ENCODE measurements around the gene KCNC1.

The KCNC1 gene

GRCh38 chr11:17775507-17776211, 41.1 kb downstream of the KCNC1 start:
- no peak for FAIRE-seq

- FAIRE-seq: no peak
Observed at GRCh38 chr11:17776212-17776875, 41.8 kb downstream of the KCNC1 start.

GRCh38 chr11:17777086-17777737, 42.6 kb downstream of the KCNC1 start:
- no peak for FAIRE-seq

GRCh38 chr11:17777738-17778091, 43.1 kb downstream of the KCNC1 start:
- no peak for FAIRE-seq

- FAIRE-seq: no peak
Observed at GRCh38 chr11:17778352-17778751, 43.8 kb downstream of the KCNC1 start.

- no peak for FAIRE-seq
Observed at GRCh38 chr11:17778956-17779860, 44.6 kb downstream of the KCNC1 start.

- FAIRE-seq: no peak
Observed at GRCh38 chr11:17779861-17780594, 45.4 kb downstream of the KCNC1 start.

GRCh38 chr11:17780668-17781067, 46.1 kb downstream of the KCNC1 start:
- no peak for FAIRE-seq

GRCh38 chr11:17781221-17781620, 46.6 kb downstream of the KCNC1 start:
- no peak for FAIRE-seq

- no peak for FAIRE-seq
Observed at GRCh38 chr11:17781626-17782025, 47.0 kb downstream of the KCNC1 start.

- FAIRE-seq: no peak
Observed at GRCh38 chr11:17782145-17782544, 47.6 kb downstream of the KCNC1 start.

- FAIRE-seq: no peak
Observed at GRCh38 chr11:17782603-17783337, 48.2 kb downstream of the KCNC1 start.

- FAIRE-seq: no peak
Observed at GRCh38 chr11:17783878-17784277, 49.3 kb downstream of the KCNC1 start.

- no peak for FAIRE-seq
Observed at GRCh38 chr11:17786824-17787525, 52.4 kb downstream of the KCNC1 start.

GRCh38 chr11:17788084-17788483, 53.5 kb downstream of the KCNC1 start:
- FAIRE-seq: no peak

GRCh38 chr11:17790453-17790852, 55.9 kb downstream of the KCNC1 start:
- FAIRE-seq: peak; percentile 17

- peak; percentile 56 for FAIRE-seq
Observed at GRCh38 chr11:17791144-17791543, 56.6 kb downstream of the KCNC1 start.

GRCh38 chr11:17792161-17792560, 57.6 kb downstream of the KCNC1 start:
- FAIRE-seq: no peak

GRCh38 chr11:17793642-17794170, 59.1 kb downstream of the KCNC1 start:
- no peak for FAIRE-seq

GRCh38 chr11:17794981-17795380, 60.4 kb downstream of the KCNC1 start:
- no peak for FAIRE-seq

- no peak for FAIRE-seq
Observed at GRCh38 chr11:17796154-17796553, 61.6 kb downstream of the KCNC1 start.

Measured in islet of Langerhans (tissue), 1 donor.